GM12892 (cell line): ENCODE data around the gene PLXNB3.

Experiments used
- POLR2A ChIP-seq: IDR thresholded peaks from 2 replicates; pipeline ENCODE4 v1.6.1; 2011; ENCODE audit warnings: low read depth, low read length, control low read depth
- POLR2AphosphoS5 ChIP-seq: IDR thresholded peaks from 2 replicates; pipeline ENCODE4 v1.6.1; 2011; ENCODE audit warnings: low read depth, low read length, control low read depth
- TAF1 ChIP-seq: IDR thresholded peaks from 2 replicates; pipeline ENCODE4 v1.6.1; 2011; ENCODE audit warnings: low read depth, mild to moderate bottlenecking, control low read depth, low read length, borderline replicate concordance

- no peak for TF ChIP-seq POLR2A
- TF ChIP-seq POLR2AphosphoS5: no peak
- no peak for TF ChIP-seq TAF1
Measured at GRCh38 chrX:153780678-153781427, 16.8 kb downstream of the PLXNB3 start, which contains the start of gene SRPK3.
